ENCODE data around the gene DVL2.
"Not testable (repeated sequence)": the region's sequence is repeated elsewhere in the genome, so short reads cannot be mapped to it uniquely, and the experiment has no call there.

Gene DVL2

GRCh38 chr17:7256766-7257456 is 22.6 kb upstream of the DVL2 start:
- DNase-seq (ENCODE audit: low read depth in 4 of 4, low spot score in 1 of 4) = no peak

- DNase-seq (ENCODE audit: low read depth in 4 of 4, low spot score in 1 of 4) = no peak
Observed at GRCh38 chr17:7254511-7254910, 20.2 kb upstream of the DVL2 start.

GRCh38 chr17:7253082-7253481 is 18.8 kb upstream of the DVL2 start:
- DNase-seq (ENCODE audit: low read depth in 4 of 4, low spot score in 1 of 4) = no peak

GRCh38 chr17:7252176-7253043 is 18.1 kb upstream of the DVL2 start, which contains the start of gene ELP5:
ELP5 (plus strand) TSS chr17:7252215; CDS start chr17:7252551, 336 bp downstream.
- DNase-seq (ENCODE audit: low read depth in 4 of 4, low spot score in 1 of 4) = peak; percentile 71 to 85 (median 79)

GRCh38 chr17:7251661-7252175 is 17.4 kb upstream of the DVL2 start, which contains the start of gene CTDNEP1:
CTDNEP1 (minus strand) TSS chr17:7251734; CDS start chr17:7251296, 438 bp downstream.
- DNase-seq (ENCODE audit: low read depth in 4 of 4, low spot score in 1 of 4) = peak; percentile 96 to 99 (median 99)

- DNase-seq (ENCODE audit: low read depth in 4 of 4, low spot score in 1 of 4) = no peak
Observed at GRCh38 chr17:7250695-7251627, 16.6 kb upstream of the DVL2 start.

- no peak for DNase-seq (ENCODE audit: low read depth in 4 of 4, low spot score in 1 of 4)
Observed at GRCh38 chr17:7249830-7250229, 15.5 kb upstream of the DVL2 start.

GRCh38 chr17:7249214-7249613 is 14.9 kb upstream of the DVL2 start:
- DNase-seq (ENCODE audit: low read depth in 4 of 4, low spot score in 1 of 4) = no peak

GRCh38 chr17:7248796-7249195 is 14.5 kb upstream of the DVL2 start:
- DNase-seq (ENCODE audit: low read depth in 4 of 4, low spot score in 1 of 4) = no peak

- no peak for DNase-seq (ENCODE audit: low read depth in 4 of 4, low spot score in 1 of 4)
Observed at GRCh38 chr17:7246779-7247178, 12.5 kb upstream of the DVL2 start.

GRCh38 chr17:7243838-7244237 is 9.5 kb upstream of the DVL2 start:
- DNase-seq (ENCODE audit: low read depth in 4 of 4, low spot score in 1 of 4) = not testable (repeated sequence)

- DNase-seq (ENCODE audit: low read depth in 4 of 4, low spot score in 1 of 4) = no peak
Observed at GRCh38 chr17:7243453-7243729, 9.1 kb upstream of the DVL2 start.

- DNase-seq (ENCODE audit: low read depth in 4 of 4, low spot score in 1 of 4) = peak; percentile 76 to 88 (median 82)
Observed at GRCh38 chr17:7242717-7243452, 8.6 kb upstream of the DVL2 start.

GRCh38 chr17:7241783-7242716 is 7.7 kb upstream of the DVL2 start, which contains the start of gene GABARAP:
GABARAP (minus strand) TSS chr17:7242449; CDS start chr17:7242330, 119 bp downstream.
- DNase-seq (ENCODE audit: low read depth in 4 of 4, low spot score in 1 of 4) = peak; percentile 85 to 91 (median 88)

GRCh38 chr17:7241090-7241733 is 6.9 kb upstream of the DVL2 start:
- DNase-seq (ENCODE audit: low read depth in 4 of 4, low spot score in 1 of 4) = no peak

- DNase-seq (ENCODE audit: low read depth in 4 of 4, low spot score in 1 of 4) = no peak
Observed at GRCh38 chr17:7240375-7240774, 6.1 kb upstream of the DVL2 start.

- peak; percentile 83 to 97 (median 94) for DNase-seq (ENCODE audit: low read depth in 4 of 4, low spot score in 1 of 4)
Observed at GRCh38 chr17:7239091-7240027, 5.0 kb upstream of the DVL2 start, which contains the start of gene PHF23. PHF23 (minus strand) TSS chr17:7239457; CDS start chr17:7239279, 178 bp downstream.

Measured in stimulated activated CD4-positive, alpha-beta T cell treated with anti-CD3 and anti-CD28 coated beads, Interleukin-1b, Interleukin-23, amount 100 ng/mL, for 24 hours (primary cell).